Measurements from ENCODE around the gene GUK1. TPM values are rescaled to one million over a fixed set of nuclear protein-coding genes. Genes with fewer than 3 reads are reported as not detected.
A peak's percentile ranks its signal among the peaks of the same experiment; 100 is the strongest.

Gene GUK1
- polyA plus RNA-seq, 3 donors, result 262 to 391 (median 316) TPM

DNA sequence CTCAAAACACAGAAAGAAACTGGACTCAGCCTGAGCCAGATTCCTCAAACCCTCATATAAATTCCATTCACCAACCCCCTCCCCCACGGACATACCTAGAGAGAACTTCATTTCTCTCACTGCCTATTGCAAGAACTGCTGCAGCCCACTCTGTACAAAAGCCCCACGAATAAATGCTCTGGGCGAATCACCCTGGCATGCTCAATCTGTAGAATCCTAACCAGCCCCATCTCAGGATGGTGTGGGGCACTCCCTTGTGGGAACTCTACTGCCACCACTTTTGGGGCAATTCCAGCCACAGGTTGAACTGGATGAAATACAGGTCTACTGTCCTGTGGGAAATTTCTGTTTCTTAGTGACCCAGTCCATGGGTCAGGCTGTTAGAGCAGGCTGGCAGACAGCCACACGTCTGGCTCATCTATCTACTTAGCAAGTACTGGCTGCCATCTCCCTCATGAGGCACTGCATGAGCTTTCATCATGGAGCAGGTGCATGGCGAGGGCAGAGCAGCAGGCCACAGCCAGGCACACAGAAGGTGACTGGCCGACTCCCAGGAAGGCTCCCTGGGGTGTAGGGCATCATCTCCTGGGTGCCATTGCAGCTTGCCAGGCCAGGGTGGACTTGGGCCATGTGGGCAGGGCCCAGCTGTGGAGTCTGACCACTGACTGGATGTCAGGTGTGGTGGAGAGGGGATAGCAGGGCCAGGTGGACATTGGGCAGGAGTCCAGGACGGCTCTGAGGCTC lies 35.4 kb upstream of the GUK1 start:
- peaks cover 19 to 32% of the 10 kb centered on the region in 2 donors for H3K36me3 ChIP-seq (replicated peaks in 1 of 2; ENCODE audit: control insufficient read depth in 1 of 2, insufficient read depth in 2 of 2, low read length in 2 of 2)
- TF ChIP-seq, protein P1, sequence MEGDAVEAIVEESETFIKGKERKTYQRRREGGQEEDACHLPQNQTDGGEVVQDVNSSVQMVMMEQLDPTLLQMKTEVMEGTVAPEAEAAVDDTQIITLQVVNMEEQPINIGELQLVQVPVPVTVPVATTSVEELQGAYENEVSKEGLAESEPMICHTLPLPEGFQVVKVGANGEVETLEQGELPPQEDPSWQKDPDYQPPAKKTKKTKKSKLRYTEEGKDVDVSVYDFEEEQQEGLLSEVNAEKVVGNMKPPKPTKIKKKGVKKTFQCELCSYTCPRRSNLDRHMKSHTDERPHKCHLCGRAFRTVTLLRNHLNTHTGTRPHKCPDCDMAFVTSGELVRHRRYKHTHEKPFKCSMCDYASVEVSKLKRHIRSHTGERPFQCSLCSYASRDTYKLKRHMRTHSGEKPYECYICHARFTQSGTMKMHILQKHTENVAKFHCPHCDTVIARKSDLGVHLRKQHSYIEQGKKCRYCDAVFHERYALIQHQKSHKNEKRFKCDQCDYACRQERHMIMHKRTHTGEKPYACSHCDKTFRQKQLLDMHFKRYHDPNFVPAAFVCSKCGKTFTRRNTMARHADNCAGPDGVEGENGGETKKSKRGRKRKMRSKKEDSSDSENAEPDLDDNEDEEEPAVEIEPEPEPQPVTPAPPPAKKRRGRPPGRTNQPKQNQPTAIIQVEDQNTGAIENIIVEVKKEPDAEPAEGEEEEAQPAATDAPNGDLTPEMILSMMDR (IDR thresholded peaks at IDR 0.05), result no peak
- Mint-ChIP-seq H3K36me3 (peaks cover 18 to 30% of the 10 kb centered on the region in 2 donors), H3K27me3 (ENCODE audit: low read depth in 3 of 3) (peaks cover 0 to 4% (median 0%) of the 10 kb centered on the region in 3 donors), H3K4me1 (peaks cover 45% of the 10 kb centered on the region), H3K9me3 (no peaks in the 10 kb centered on the region), H3K27ac (peak overlapping the region; percentile 55 to 93 (median 86)), H3K4me3 (peak overlapping the region; percentile 90 to 92)
- WGBS (ENCODE audit: insufficient coverage), result 90% methylated on average over 7 of the region's 7 CpGs
- intact Hi-C loops (cut with micrococcal nuclease), result loop anchor here (2.0 to 5.0 kb wide), 2 partner anchors 16 to 38 kb away; partner anchors contain the start of gene GUK1 (in 1 of the 2)
- H3K9ac ChIP-seq (ENCODE audit: insufficient read depth, low read length, poor library complexity, severe bottlenecking), result no peak overlapping the region
- peaks cover 48 to 68% of the 10 kb centered on the region in 2 donors for H3K4me1 ChIP-seq (ENCODE audit: control insufficient read depth in 1 of 2, insufficient read depth in 2 of 2, low read length in 2 of 2)
- H3K9me3 ChIP-seq (replicated peaks in 1 of 2; ENCODE audit: control insufficient read depth in 1 of 2, insufficient read depth in 1 of 2, low read length in 2 of 2), result no peaks in the 10 kb centered on the region
- peaks cover 62% of the 10 kb centered on the region for H3K79me2 ChIP-seq (ENCODE audit: insufficient read depth, low read length)
- peak overlapping the region; percentile 88 for H3K4me2 ChIP-seq (replicated peaks; ENCODE audit: extremely low read depth, low read length, poor library complexity, severe bottlenecking)
- H3K27ac ChIP-seq (ENCODE audit: low read depth in 1 of 2, low read length in 2 of 2), result peak overlapping the region; percentile 22 to 87
- no peak overlapping the region for H2AFZ ChIP-seq (ENCODE audit: insufficient read depth, low read depth, low read length, poor library complexity, severe bottlenecking)
- peaks cover 22% of the 10 kb centered on the region for H4K20me1 ChIP-seq (ENCODE audit: insufficient read depth, low read length)
- DNase-seq, result no peak
- H3K4me3 ChIP-seq (replicated peaks in 1 of 3; ENCODE audit: low read depth in 2 of 3, low read length in 3 of 3), result peak overlapping the region in 1 of 3 experiments; percentile 90
- no peaks in the 10 kb centered on the region for H3K27me3 ChIP-seq (ENCODE audit: control insufficient read depth in 2 of 2, insufficient read depth in 2 of 2, low read length in 2 of 2)

DNA sequence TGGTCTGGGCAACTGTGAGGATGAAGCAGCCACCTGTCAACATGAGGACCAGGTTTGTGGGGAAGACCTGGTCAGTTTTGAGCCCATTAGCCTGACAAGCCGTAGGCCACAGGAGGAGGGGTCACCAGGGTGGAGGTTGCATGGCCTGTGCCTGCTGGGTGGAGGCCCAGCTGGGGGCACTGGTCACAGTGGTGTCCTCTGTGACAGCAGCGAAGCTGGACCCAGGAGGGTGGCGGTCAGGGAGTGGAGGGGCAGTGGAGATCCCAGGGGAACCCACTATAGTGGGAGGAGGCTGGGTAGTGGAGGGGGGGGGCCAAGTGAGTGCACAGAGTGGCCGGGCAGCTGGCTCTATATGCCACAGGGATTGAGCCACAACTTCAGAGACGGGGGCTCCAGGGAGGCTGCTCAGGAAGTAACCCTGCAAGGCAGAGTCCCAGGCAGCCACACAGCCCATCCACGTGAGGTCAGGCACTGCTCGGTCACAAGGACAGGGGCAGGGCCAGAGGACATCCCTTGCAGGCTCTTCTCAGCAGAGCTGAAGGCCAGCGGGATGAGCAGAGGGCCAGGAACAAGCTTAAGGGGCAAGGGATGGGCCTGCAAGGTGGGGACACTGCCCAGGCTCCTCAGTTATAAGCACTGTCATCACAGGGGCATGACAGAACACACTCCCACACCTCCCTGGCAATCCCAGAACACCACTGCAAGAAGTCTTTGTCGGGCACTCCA lies 34.6 kb upstream of the GUK1 start:
- H3K36me3 ChIP-seq (replicated peaks in 1 of 2; ENCODE audit: control insufficient read depth in 1 of 2, insufficient read depth in 2 of 2, low read length in 2 of 2), result peaks cover 14 to 26% of the 10 kb centered on the region in 2 donors
- peaks cover 55 to 68% of the 10 kb centered on the region in 2 donors for H3K4me1 ChIP-seq (ENCODE audit: control insufficient read depth in 1 of 2, insufficient read depth in 2 of 2, low read length in 2 of 2)
- no peak for DNase-seq
- H3K27me3 ChIP-seq (ENCODE audit: control insufficient read depth in 2 of 2, insufficient read depth in 2 of 2, low read length in 2 of 2), result no peaks in the 10 kb centered on the region
- intact Hi-C loops (cut with micrococcal nuclease), result loop anchor here (2.0 to 5.0 kb wide), 2 partner anchors 17 to 37 kb away; partner anchors contain the start of gene GUK1 (in 1 of the 2)
- peaks cover 61% of the 10 kb centered on the region for H3K79me2 ChIP-seq (ENCODE audit: insufficient read depth, low read length)
- no peak overlapping the region for H3K4me2 ChIP-seq (replicated peaks; ENCODE audit: extremely low read depth, low read length, poor library complexity, severe bottlenecking)
- TF ChIP-seq, protein P1 (IDR thresholded peaks at IDR 0.05), result no peak
- H3K27ac ChIP-seq (ENCODE audit: low read depth in 1 of 2, low read length in 2 of 2), result no peak overlapping the region
- peaks cover 13 to 22% of the 10 kb centered on the region in 2 donors for H3K36me3 Mint-ChIP-seq
- H3K27ac Mint-ChIP-seq, result peak overlapping the region in 2 of 7 donors; percentile 69 to 79
- no peak overlapping the region for H2AFZ ChIP-seq (ENCODE audit: insufficient read depth, low read depth, low read length, poor library complexity, severe bottlenecking)
- H3K9me3 ChIP-seq (replicated peaks in 1 of 2; ENCODE audit: control insufficient read depth in 1 of 2, insufficient read depth in 1 of 2, low read length in 2 of 2), result no peaks in the 10 kb centered on the region
- H3K4me3 Mint-ChIP-seq, result no peak overlapping the region
- peaks cover 50% of the 10 kb centered on the region for H3K4me1 Mint-ChIP-seq
- H3K9ac ChIP-seq (ENCODE audit: insufficient read depth, low read length, poor library complexity, severe bottlenecking), result no peak overlapping the region
- WGBS (ENCODE audit: insufficient coverage), result 94% methylated on average over 9 of the region's 9 CpGs
- H3K4me3 ChIP-seq (replicated peaks in 1 of 3; ENCODE audit: low read depth in 2 of 3, low read length in 3 of 3), result no peak overlapping the region
- H4K20me1 ChIP-seq (ENCODE audit: insufficient read depth, low read length), result peaks cover 15% of the 10 kb centered on the region
- no peaks in the 10 kb centered on the region for H3K9me3 Mint-ChIP-seq
- peaks cover 0 to 4% (median 0%) of the 10 kb centered on the region in 3 donors for H3K27me3 Mint-ChIP-seq (ENCODE audit: low read depth in 3 of 3)
